A549 (cell line): Measurements from ENCODE around the gene SREBF1. TPM values are rescaled to one million over a fixed set of nuclear protein-coding genes. Genes with fewer than 3 reads are reported as not detected.
A peak's percentile ranks its signal among the peaks of the same experiment; 100 is the strongest.

ENCODE experiments used
- ATAC-seq, 2 experiments: fragments of 200-7000 bp in 1 of 2; fragments of >200 bp in 1 of 2; cut with Nextera tagmentation in 1 of 2; cut with Tn5 transposase in 1 of 2; 3 replicates each; pipeline versions ENCODE4 v1.8.0 to v1.9.1; 2018 to 2020; ENCODE audit warnings: mild to moderate bottlenecking in 1 of 2, moderate library complexity in 1 of 2
- CTCF ChIA-PET: fragments of 300-600 bp; sonication (Branson Sonifier 250); formaldehyde crosslinking; extraction: SDS; loops from one replicate; lab custom pipeline; 2021; ENCODE audit warnings: antibody characterized with exemption, inconsistent platforms; lab: Yijun Ruan, JAX
- POLR2A ChIA-PET: fragments of 350-600 bp; formaldehyde crosslinking; extraction: SDS; loops from one replicate; lab custom pipeline; 2021; ENCODE audit warnings: antibody characterized with exemption, inconsistent platforms; lab: Yijun Ruan, JAX
- DNase-seq, 2 experiments: peaks; one replicate each; pipeline versions ENCODE4 v3.0.0 to v3.0.0-alpha.2; 2011 to 2016; ENCODE audit warnings: low read depth in 1 of 2, low spot score in 1 of 2
- FAIRE-seq: peaks from 2 replicates; lab custom pipeline; 2011; peaks lifted over from hg19 to GRCh38; lab: Jason Lieb, UNC
- H3K27ac ChIP-seq, 2 experiments: fragments of >200 bp; sonication (Bioruptor Twin); formaldehyde crosslinking; 3 replicates each; pipeline ENCODE4 v1.5.1; 2016 to 2017
- H3K4me1 ChIP-seq: fragments of >200 bp; sonication (Bioruptor Twin); formaldehyde crosslinking; 3 replicates; pipeline ENCODE4 v1.6.1; 2016
- H3K4me2 ChIP-seq: fragments of >200 bp; sonication (Bioruptor Twin); formaldehyde crosslinking; 3 replicates; pipeline ENCODE4 v1.6.1; 2016
- H3K4me3 ChIP-seq: fragments of >200 bp; sonication (Bioruptor Twin); formaldehyde crosslinking; 3 replicates; pipeline ENCODE4 v1.5.1; 2016
- H3K9me3 ChIP-seq: fragments of >200 bp; sonication (Bioruptor Twin); formaldehyde crosslinking; 3 replicates; pipeline ENCODE4 v1.6.1; 2016
- CBX2 ChIP-seq: fragments of 200-600 bp; sonication (generic); IDR thresholded peaks from 2 replicates; pipeline ENCODE4 v1.6.1; 2016; ENCODE audit warnings: low read depth, mild to moderate bottlenecking, borderline replicate concordance
- CEBPB ChIP-seq, 2 experiments: fragments of >200 bp in 1 of 2; sonication (Bioruptor Twin) in 1 of 2; formaldehyde crosslinking in 1 of 2; IDR thresholded peaks; 2 replicates each; pipeline ENCODE4 v1.6.1; 2012 to 2016
- CHD2 ChIP-seq: fragments of 150-350 bp; IDR thresholded peaks from 2 replicates; pipeline ENCODE4 v1.6.1; 2014; ENCODE audit warnings: low read length; ENCODE audit not compliant: partially characterized antibody
- EP300 ChIP-seq, 2 experiments: fragments of >200 bp; sonication (Bioruptor Twin); formaldehyde crosslinking; IDR thresholded peaks; 2 replicates in 1 of 2; 3 replicates in 1 of 2; pipeline ENCODE4 v1.6.1; 2016 to 2017
- ESRRA ChIP-seq: fragments of 150-350 bp; IDR thresholded peaks from 2 replicates; pipeline ENCODE4 v1.6.1; 2014; ENCODE audit warnings: mild to moderate bottlenecking, low read length, borderline replicate concordance
- FOSB ChIP-seq: fragments of 250-450 bp; sonication (Bioruptor Pico); IDR thresholded peaks from 2 replicates; pipeline ENCODE4 v1.5.0; 2020; ENCODE audit warnings: mild to moderate bottlenecking, moderate library complexity
- FOXS1 ChIP-seq: fragments of 250-450 bp; sonication (Bioruptor Pico); IDR thresholded peaks from 2 replicates; pipeline ENCODE4 v1.5.0; 2020; ENCODE audit warnings: mild to moderate bottlenecking, moderate library complexity
- GATA3 ChIP-seq: IDR thresholded peaks from 2 replicates; pipeline ENCODE4 v1.6.1; 2012; ENCODE audit warnings: borderline replicate concordance
- HDAC2 ChIP-seq: fragments of 200-600 bp; sonication (generic); IDR thresholded peaks from 2 replicates; pipeline ENCODE4 v1.6.1; 2016
- HOXA7 ChIP-seq: fragments of 250-450 bp; sonication (Bioruptor Pico); IDR thresholded peaks from 2 replicates; pipeline ENCODE4 v1.5.0; 2020; ENCODE audit warnings: mild to moderate bottlenecking, moderate library complexity
- JUN ChIP-seq, 2 experiments: fragments of >200 bp; sonication (Bioruptor Twin); formaldehyde crosslinking; IDR thresholded peaks; 2 replicates in 1 of 2; 3 replicates in 1 of 2; pipeline ENCODE4 v1.6.1; 2016 to 2017
- KDM1A ChIP-seq: fragments of 200-600 bp; sonication (generic); IDR thresholded peaks from 2 replicates; pipeline ENCODE4 v1.6.1; 2016; ENCODE audit warnings: low read depth, mild to moderate bottlenecking
- MAFK ChIP-seq: fragments of 450-650 bp; IDR thresholded peaks from 2 replicates; pipeline ENCODE4 v1.6.1; 2014; ENCODE audit not compliant: partially characterized antibody
- MYC ChIP-seq: IDR thresholded peaks from 2 replicates; pipeline ENCODE4 v1.6.1; 2012; ENCODE audit warnings: mild to moderate bottlenecking, inconsistent platforms, low read length, improper control_type of control experiment, borderline replicate concordance
- NFE2L2 ChIP-seq: fragments of 150-350 bp; conservative IDR thresholded peaks from 2 replicates; pipeline ENCODE4 v1.6.1; 2014; ENCODE audit warnings: low read length
- NR3C1 ChIP-seq: fragments of >200 bp; sonication (Bioruptor Twin); formaldehyde crosslinking; IDR thresholded peaks from 3 replicates; pipeline ENCODE4 v1.6.1; 2017
- PHF8 ChIP-seq: fragments of 200-600 bp; sonication (generic); IDR thresholded peaks from 2 replicates; pipeline ENCODE4 v1.6.1; 2016; ENCODE audit warnings: low read depth, mild to moderate bottlenecking, antibody characterized with exemption, moderate library complexity, borderline replicate concordance
- POLR2A ChIP-seq: IDR thresholded peaks from 2 replicates; pipeline ENCODE4 v1.6.1; 2012; ENCODE audit warnings: mild to moderate bottlenecking, low read length
- RAD21 ChIP-seq, 2 experiments: fragments of >200 bp in 1 of 2; sonication (Bioruptor Twin) in 1 of 2; formaldehyde crosslinking in 1 of 2; IDR thresholded peaks in 1 of 2; conservative IDR thresholded peaks in 1 of 2; 2 replicates in 1 of 2; 3 replicates in 1 of 2; pipeline ENCODE4 v1.6.1; 2012 to 2018; ENCODE audit warnings: inconsistent platforms in 1 of 2
- RCOR1 ChIP-seq: fragments of 150-350 bp; IDR thresholded peaks from 2 replicates; pipeline ENCODE4 v1.6.1; 2014; ENCODE audit warnings: antibody characterized with exemption, low read length, low read depth
- RFX5 ChIP-seq: fragments of 450-650 bp; IDR thresholded peaks from 2 replicates; pipeline ENCODE4 v1.7.1; 2014; ENCODE audit warnings: antibody characterized with exemption, mild to moderate bottlenecking, moderate library complexity
- SMC3 ChIP-seq: fragments of >200 bp; sonication (Bioruptor Twin); formaldehyde crosslinking; IDR thresholded peaks from 3 replicates; pipeline ENCODE4 v1.6.1; 2018; ENCODE audit warnings: inconsistent platforms
- TFCP2L1 ChIP-seq: fragments of 250-450 bp; sonication (Bioruptor Pico); IDR thresholded peaks from 2 replicates; pipeline ENCODE4 v1.5.0; 2021; ENCODE audit warnings: mild to moderate bottlenecking
- TP53 ChIP-seq: fragments of 250-450 bp; sonication (Bioruptor Pico); IDR thresholded peaks from 2 replicates; pipeline ENCODE4 v1.5.0; 2021; ENCODE audit warnings: mild to moderate bottlenecking, moderate library complexity
- ZFP36 ChIP-seq: fragments of 450-650 bp; IDR thresholded peaks from 2 replicates; pipeline ENCODE4 v1.6.1; 2014; ENCODE audit warnings: borderline replicate concordance; ENCODE audit not compliant: partially characterized antibody
- ZNF302 ChIP-seq: fragments of 250-450 bp; sonication (Bioruptor Pico); IDR thresholded peaks from 2 replicates; pipeline ENCODE4 v1.9.0; 2021; ENCODE audit warnings: inconsistent platforms, mild to moderate bottlenecking, moderate library complexity
- ZSCAN20 ChIP-seq: fragments of 250-450 bp; sonication (Bioruptor Pico); IDR thresholded peaks from 2 replicates; pipeline ENCODE4 v1.8.0; 2022; ENCODE audit warnings: mild to moderate bottlenecking, moderate library complexity
- WGBS: methylation state at CpG from one replicate; pipeline ENCODE4 v1.1.6; 2017; ENCODE audit errors: missing lambda C conversion rate; 5-methylcytosine and 5-hydroxymethylcytosine counted together
- polyA plus RNA-seq, 4 experiments: library from polyadenylated mRNA; depleted of rRNA in 3 of 4; stranded (reverse); fragments of >200 nt; fragmentation: RNase III in 1 of 4; extraction: RNeasy Plus Mini Kit Qiagen cat#74134 plus additional on column Dnase treatment in 1 of 4; gene quantifications; 2 replicates in 3 of 4; 3 replicates in 1 of 4; pipeline ENCODE4 v1.2.3, GENCODE V29; 2011 to 2017
- TF ChIP-seq, protein P1 (sequence below): fragments of 250-450 bp; sonication (Bioruptor Pico); IDR thresholded peaks from 2 replicates; pipeline ENCODE4 v1.5.0; 2020; ENCODE audit warnings: low read depth, mild to moderate bottlenecking, moderate library complexity
- TF ChIP-seq, protein P2 (sequence below): IDR thresholded peaks from 2 replicates; pipeline ENCODE4 v1.6.1; 2012

Gene SREBF1
- polyA plus RNA-seq, 2 of the 4 experiments (the other 2 are of a cell fraction): 47.4 to 159 TPM

DNA sequence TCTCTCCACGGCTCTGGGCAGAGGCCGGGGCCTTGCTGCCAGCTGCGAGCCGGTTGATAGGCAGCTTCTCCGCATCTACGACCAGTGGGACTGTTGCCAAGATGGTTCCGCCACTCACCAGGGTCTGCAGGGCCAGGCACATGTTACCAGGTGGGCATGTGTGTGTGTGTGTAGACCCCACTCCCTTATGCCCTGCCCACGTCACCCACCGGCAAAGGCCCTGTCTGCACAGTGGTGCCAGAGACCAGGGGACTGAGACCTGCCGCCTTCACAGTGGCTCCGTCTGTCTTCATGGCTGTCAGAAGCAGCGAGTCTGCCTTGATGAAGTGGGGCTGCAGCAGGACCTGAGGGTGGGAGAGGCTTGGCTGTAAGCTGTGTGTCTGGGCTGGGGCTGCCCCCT lies 17.7 kb downstream of the SREBF1 start:
- TF ChIP-seq GATA3: no peak
- TF ChIP-seq MAFK: no peak
- no peak for TF ChIP-seq SMC3
- no peak for TF ChIP-seq NR3C1
- no peak for TF ChIP-seq TFCP2L1
- TF ChIP-seq MYC: no peak
- no peak for TF ChIP-seq TP53
- no peak for TF ChIP-seq HOXA7 (CRISPR knock-in tag)
- no peak for TF ChIP-seq CBX2
- no peak for TF ChIP-seq RFX5
- TF ChIP-seq ZFP36: no peak
- TF ChIP-seq, protein P1, sequence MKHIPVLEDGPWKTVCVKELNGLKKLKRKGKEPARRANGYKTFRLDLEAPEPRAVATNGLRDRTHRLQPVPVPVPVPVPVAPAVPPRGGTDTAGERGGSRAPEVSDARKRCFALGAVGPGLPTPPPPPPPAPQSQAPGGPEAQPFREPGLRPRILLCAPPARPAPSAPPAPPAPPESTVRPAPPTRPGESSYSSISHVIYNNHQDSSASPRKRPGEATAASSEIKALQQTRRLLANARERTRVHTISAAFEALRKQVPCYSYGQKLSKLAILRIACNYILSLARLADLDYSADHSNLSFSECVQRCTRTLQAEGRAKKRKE (CRISPR knock-in tag): no peak
- TF ChIP-seq RAD21 (conservative IDR thresholded peaks at IDR 0.05 in 1 of 2, IDR thresholded peaks at IDR 0.05 in 1 of 2): no peak
- no peak for TF ChIP-seq PHF8
- TF ChIP-seq ESRRA: no peak
- TF ChIP-seq ZNF302 (CRISPR knock-in tag): no peak
- TF ChIP-seq RCOR1: no peak
- Histone ChIP-seq H3K4me1 (peaks cover 85% of the 10 kb centered on the region), H3K27ac (peak overlapping the region; percentile 86 to 93), H3K9me3 (no peaks in the 10 kb centered on the region), H3K4me2 (peak overlapping the region; percentile 100), H3K4me3 (peak overlapping the region; percentile 20; the same call in 2 of the 3 replicates)
- POLR2A ChIA-PET: interaction anchor here (6.1 kb wide), 1 partner anchor 17 kb away, joined by 105 read pairs; the partner anchor contains the start of gene SREBF1
- CTCF ChIA-PET: interaction anchor here (1.1 to 30.5 kb wide), 8 partner anchors 5 to 139 kb away, joined by 3 to 859 read pairs (median 10); partner anchors contain the start of genes RAI1 and SREBF1
- WGBS: 95% methylated on average over 12 of the region's 12 CpGs
- FAIRE-seq (no peak), DNase-seq (no peak), ATAC-seq (no peak)

DNA sequence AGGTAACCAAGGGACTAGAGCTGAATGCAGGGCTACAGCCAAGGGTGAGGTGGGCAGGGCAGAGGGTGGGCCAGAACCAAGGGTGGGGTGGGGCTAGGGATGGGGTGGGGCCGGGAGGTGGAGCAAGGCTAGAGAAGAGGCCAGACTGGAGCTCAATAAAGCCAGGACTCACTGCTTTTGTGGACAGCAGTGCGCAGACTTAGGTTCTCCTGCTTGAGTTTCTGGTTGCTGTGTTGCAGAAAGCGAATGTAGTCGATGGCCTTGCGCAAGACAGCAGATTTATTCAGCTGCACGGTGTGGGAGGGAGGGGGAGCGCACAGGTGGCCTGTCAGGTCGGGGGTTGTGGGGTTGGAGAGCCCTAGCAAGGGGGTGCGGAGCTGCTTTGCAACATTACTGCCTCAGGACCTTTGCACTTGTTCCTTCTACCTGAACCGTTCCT lies 18.7 kb downstream of the SREBF1 start:
- ChIA-PET POLR2A (interaction anchor here (0.6 to 6.1 kb wide), 3 partner anchors 18 to 101 kb away, joined by 3 to 105 read pairs (median 5); partner anchors contain the start of gene SREBF1), CTCF (interaction anchor here (1.2 to 30.5 kb wide), 5 partner anchors 4 to 138 kb away, joined by 5 to 859 read pairs (median 402); partner anchors contain the start of gene SREBF1)
- FAIRE-seq (no peak), DNase-seq (peak in 1 of 2 experiments; percentile 75), ATAC-seq (peak; percentile 4 to 43; a peak in 4 of 6 replicates)
- no peaks in the 10 kb centered on the region for H3K9me3 ChIP-seq
- H3K27ac ChIP-seq: peak overlapping the region; percentile 86 to 93; a peak in 5 of 6 replicates
- H3K4me2 ChIP-seq: peak overlapping the region; percentile 100
- peaks cover 79% of the 10 kb centered on the region for H3K4me1 ChIP-seq
- no peak for TF ChIP-seq EP300 (IDR thresholded peaks at IDR 0.05)
- peak in 1 of 2 experiments; percentile 18; a peak in 1 of 5 replicates for TF ChIP-seq JUN (IDR thresholded peaks at IDR 0.05)
- no peak for TF ChIP-seq ZSCAN20 (CRISPR knock-in tag)
- TF ChIP-seq ZNF302 (CRISPR knock-in tag): no peak
- no peak for TF ChIP-seq MAFK
- TF ChIP-seq CHD2: no peak
- no peak for TF ChIP-seq FOXS1 (CRISPR knock-in tag)
- TF ChIP-seq, protein P2, sequence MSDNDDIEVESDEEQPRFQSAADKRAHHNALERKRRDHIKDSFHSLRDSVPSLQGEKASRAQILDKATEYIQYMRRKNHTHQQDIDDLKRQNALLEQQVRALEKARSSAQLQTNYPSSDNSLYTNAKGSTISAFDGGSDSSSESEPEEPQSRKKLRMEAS: no peak
- peak; percentile 52 to 72; a peak in 3 of 4 replicates for TF ChIP-seq CEBPB (IDR thresholded peaks at IDR 0.05)
- no peak for TF ChIP-seq FOSB (CRISPR knock-in tag)
- no peak for TF ChIP-seq HDAC2
- no peak for TF ChIP-seq NFE2L2
- TF ChIP-seq POLR2A: no peak
- peak; percentile 35; the same call in 1 of the 2 replicates for TF ChIP-seq KDM1A
- 70% methylated on average over 9 of the region's 10 CpGs for WGBS
- H3K4me3 ChIP-seq: no peak overlapping the region
